Activated B cell treated with CpG ODN at 0.5 μM for 24 hours (primary cell): ENCODE results near the gene PTPRN. TPM values are rescaled to one million over a fixed set of nuclear protein-coding genes. Genes with fewer than 3 reads are reported as not detected.

Experiments used
- ATAC-seq: fragments of 200-7000 bp; cut with Tn5 transposase; one replicate; pipeline ENCODE4 v1.10.0; 2021; ENCODE audit warnings: low read depth, mild to moderate bottlenecking, moderate library complexity
- CTCF ChIA-PET: fragments of 350-600 bp; sonication (Branson Sonifier 250); formaldehyde crosslinking; loops from one replicate; lab custom pipeline; 2021; ENCODE audit warnings: antibody characterized with exemption; lab: Charles Lee
- POLR2A ChIA-PET: fragments of 350-600 bp; sonication (Branson Sonifier 250); formaldehyde crosslinking; loops from one replicate; lab custom pipeline; 2021; ENCODE audit warnings: antibody characterized with exemption; lab: Charles Lee
- DNase-seq: peaks from one replicate; pipeline ENCODE4 v3.0.0; 2022
- H3K27ac Mint-ChIP-seq: one replicate; pipeline ENCODE4 v1.8.0; 2020; ENCODE audit warnings: mixed read lengths
- H3K27me3 Mint-ChIP-seq: one replicate; pipeline ENCODE4 v1.8.0; 2021; ENCODE audit warnings: mixed read lengths
- H3K36me3 Mint-ChIP-seq: one replicate; pipeline ENCODE4 v1.8.0; 2021; ENCODE audit warnings: low read depth, mixed read lengths
- H3K4me1 Mint-ChIP-seq: one replicate; pipeline ENCODE4 v1.8.0; 2021; ENCODE audit warnings: mixed read lengths
- H3K4me3 Mint-ChIP-seq: one replicate; pipeline ENCODE4 v1.8.0; 2020; ENCODE audit warnings: mild to moderate bottlenecking, mixed read lengths
- H3K9me3 Mint-ChIP-seq: one replicate; pipeline ENCODE4 v1.8.0; 2020; ENCODE audit warnings: mixed read lengths
- intact Hi-C: fragments of 100-400 bp; cut with micrococcal nuclease; formaldehyde crosslinking; loops from one replicate; pipeline ENCODE4 v1.15.1; 2024
- total RNA-seq: library from RNA; stranded (reverse); gene quantifications from 2 replicates; pipeline ENCODE4 v1.2.3, GENCODE V29; 2022
- TF ChIP-seq, protein P1 (sequence below): fragments of 200-600 bp; IDR thresholded peaks from one replicate; pipeline ENCODE4 v1.8.0; 2022; ENCODE audit warnings: antibody characterized with exemption, mild to moderate bottlenecking

The PTPRN gene
- total RNA-seq, 1 donor from 2014 or later: not detected

DNA sequence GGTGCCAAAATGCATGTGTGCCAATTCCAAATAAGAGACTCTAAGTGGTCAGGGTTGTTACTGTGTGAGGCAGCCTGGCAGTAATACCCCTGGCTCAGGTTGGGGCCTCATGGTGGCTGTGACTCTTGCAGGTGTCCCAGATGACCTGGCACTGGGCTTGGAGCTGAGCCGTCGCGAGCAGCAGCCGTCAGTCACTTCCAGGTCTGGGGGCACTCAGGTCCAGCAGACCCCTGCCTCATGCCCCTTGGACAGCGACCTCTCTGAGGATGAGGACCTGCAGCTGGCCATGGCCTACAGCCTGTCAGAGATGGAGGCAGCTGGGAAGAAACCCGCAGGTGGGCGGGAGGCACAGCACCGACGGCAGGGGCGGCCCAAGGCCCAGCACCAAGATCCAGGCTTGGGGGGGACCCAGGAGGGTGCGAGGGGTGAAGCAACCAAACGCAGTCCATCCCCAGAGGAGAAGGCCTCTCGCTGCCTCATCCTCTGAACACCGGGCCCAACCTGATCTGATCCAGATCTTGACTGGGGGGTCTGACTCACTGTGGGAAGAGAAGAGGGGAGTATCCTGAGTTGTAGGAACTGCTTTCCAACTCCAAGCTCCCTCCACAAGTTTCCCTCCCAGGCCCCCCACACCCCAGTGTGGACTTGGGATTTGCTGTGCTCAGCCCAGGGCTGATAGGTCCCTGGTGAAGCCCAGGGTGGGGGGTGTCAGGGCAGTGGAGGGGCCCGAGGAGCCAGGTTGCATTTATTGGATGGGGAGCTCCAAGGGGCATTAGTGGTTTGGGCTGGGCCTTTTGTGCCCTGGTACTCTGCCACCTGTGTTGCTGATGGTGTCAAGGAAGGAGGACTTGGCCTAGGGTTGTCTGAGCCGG is 24.5 kb downstream of the PTPRN start:
- H3K27ac Mint-ChIP-seq: no peak overlapping the region
- CTCF ChIA-PET: interaction anchor here (11.9 kb wide), 1 partner anchor 9 kb away, joined by 155 read pairs; no protein-coding TSS in a partner anchor
- H3K9me3 Mint-ChIP-seq: no peaks in the 10 kb centered on the region
- H3K36me3 Mint-ChIP-seq: peaks cover 58% of the 10 kb centered on the region
- intact Hi-C loops: no loop called here
- H3K4me1 Mint-ChIP-seq: peaks cover 20% of the 10 kb centered on the region
- POLR2A ChIA-PET: interaction anchor here (3.0 kb wide), 1 partner anchor 10 kb away, joined by 12 read pairs; no protein-coding TSS in a partner anchor
- H3K27me3 Mint-ChIP-seq: no peaks in the 10 kb centered on the region
- H3K4me3 Mint-ChIP-seq: no peak overlapping the region
- ATAC-seq (no peak), DNase-seq (no peak)
- TF ChIP-seq, protein P1, sequence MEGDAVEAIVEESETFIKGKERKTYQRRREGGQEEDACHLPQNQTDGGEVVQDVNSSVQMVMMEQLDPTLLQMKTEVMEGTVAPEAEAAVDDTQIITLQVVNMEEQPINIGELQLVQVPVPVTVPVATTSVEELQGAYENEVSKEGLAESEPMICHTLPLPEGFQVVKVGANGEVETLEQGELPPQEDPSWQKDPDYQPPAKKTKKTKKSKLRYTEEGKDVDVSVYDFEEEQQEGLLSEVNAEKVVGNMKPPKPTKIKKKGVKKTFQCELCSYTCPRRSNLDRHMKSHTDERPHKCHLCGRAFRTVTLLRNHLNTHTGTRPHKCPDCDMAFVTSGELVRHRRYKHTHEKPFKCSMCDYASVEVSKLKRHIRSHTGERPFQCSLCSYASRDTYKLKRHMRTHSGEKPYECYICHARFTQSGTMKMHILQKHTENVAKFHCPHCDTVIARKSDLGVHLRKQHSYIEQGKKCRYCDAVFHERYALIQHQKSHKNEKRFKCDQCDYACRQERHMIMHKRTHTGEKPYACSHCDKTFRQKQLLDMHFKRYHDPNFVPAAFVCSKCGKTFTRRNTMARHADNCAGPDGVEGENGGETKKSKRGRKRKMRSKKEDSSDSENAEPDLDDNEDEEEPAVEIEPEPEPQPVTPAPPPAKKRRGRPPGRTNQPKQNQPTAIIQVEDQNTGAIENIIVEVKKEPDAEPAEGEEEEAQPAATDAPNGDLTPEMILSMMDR: no peak

DNA sequence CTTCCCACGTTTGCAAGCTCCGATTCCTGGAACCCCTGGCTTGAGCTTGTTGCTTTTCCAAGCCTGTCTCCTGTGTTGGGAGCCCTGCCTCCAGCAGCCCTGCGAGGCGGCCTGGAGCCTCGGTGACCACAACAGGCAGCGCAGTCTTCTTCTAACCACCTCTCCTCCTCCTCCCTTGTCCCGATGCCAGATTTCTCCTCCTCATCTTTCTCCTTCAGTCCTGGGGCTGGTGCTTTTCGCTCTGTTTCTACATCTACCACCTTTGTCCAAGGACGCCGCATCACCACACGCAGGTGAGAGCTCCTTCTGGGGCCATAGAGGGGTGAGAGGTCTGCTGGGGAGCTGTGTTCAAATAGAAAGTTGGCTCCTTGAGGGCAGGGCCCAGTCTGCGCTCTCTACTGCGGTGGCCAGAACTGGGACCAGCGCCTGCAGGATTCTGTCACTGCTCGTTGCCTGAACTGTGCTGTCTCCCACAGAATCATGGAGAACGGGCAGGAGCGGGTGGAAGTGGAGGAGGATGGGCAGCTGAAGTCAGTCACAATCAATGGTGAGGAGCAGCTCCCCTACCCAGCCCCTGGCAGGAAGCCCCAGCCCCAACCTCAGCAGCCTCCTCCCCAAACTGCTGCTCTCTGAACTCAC is 26.1 kb downstream of the PTPRN start:
- Mint-ChIP-seq H3K27ac (no peak overlapping the region), H3K9me3 (no peaks in the 10 kb centered on the region), H3K27me3 (no peaks in the 10 kb centered on the region), H3K4me1 (peaks cover 31% of the 10 kb centered on the region), H3K4me3 (no peak overlapping the region), H3K36me3 (peaks cover 60% of the 10 kb centered on the region)
- ChIA-PET CTCF (interaction anchor here (11.9 kb wide), 1 partner anchor 11 kb away, joined by 155 read pairs; no protein-coding TSS in a partner anchor), POLR2A (interaction anchor here (0.8 to 8.0 kb wide), 3 partner anchors 13 to 38 kb away, joined by 3 to 260 read pairs (median 138); partner anchors contain the start of genes GLB1L, STK16, TUBA4A and TUBA4B)
- intact Hi-C loops: no loop called here
- TF ChIP-seq, protein P1: no peak
- no peak for DNase-seq
- no peak for ATAC-seq

DNA sequence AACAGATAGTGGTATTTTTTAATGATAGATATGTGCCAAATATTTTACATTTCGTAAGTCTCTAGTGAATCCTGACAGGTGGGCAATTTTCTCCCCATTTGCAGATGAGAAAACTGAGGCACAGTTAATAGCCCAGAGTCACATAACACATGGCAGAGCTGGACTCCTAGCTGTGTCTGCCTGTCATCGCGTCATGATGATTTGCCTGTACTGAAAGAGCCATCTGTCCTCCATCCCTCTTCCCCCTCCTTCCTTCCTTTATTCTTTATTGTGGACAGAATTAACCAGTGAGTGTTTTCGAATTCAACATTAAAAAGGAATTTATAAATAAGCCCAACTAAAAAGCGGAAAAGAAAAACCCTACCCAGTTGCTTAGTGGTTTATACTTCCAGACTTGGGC is 26.8 kb downstream of the PTPRN start:
- H3K9me3 Mint-ChIP-seq: no peaks in the 10 kb centered on the region
- no peaks in the 10 kb centered on the region for H3K27me3 Mint-ChIP-seq
- CTCF ChIA-PET: interaction anchor here (11.9 kb wide), 1 partner anchor 11 kb away, joined by 155 read pairs; no protein-coding TSS in a partner anchor
- intact Hi-C loops: no loop called here
- TF ChIP-seq, protein P1: no peak
- no peak overlapping the region for H3K27ac Mint-ChIP-seq
- no peak overlapping the region for H3K4me3 Mint-ChIP-seq
- peaks cover 62% of the 10 kb centered on the region for H3K36me3 Mint-ChIP-seq
- DNase-seq: no peak
- POLR2A ChIA-PET: interaction anchor here (1.1 to 8.0 kb wide), 3 partner anchors 14 to 38 kb away, joined by 4 to 260 read pairs (median 138); partner anchors contain the start of genes GLB1L, STK16, TUBA4A and TUBA4B
- no peak for ATAC-seq
- peaks cover 38% of the 10 kb centered on the region for H3K4me1 Mint-ChIP-seq

DNA sequence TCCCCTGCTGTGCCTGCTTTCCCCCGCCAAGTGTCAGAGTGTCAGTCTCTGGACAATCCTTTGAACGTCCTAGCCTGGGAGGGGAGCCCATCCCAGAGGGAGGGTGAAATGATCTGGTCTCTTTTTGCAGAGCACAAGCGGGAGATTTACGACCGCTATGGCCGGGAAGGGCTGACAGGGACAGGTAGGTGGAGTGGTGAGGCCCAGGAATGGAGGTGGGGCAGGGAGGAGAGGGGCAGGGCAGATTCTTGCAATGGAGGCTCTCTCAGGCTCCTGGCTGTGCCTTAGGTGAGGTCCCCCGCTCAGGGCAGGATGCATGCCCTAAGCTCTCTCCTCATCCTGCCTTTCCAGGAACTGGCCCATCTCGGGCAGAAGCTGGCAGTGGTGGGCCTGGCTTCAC is 27.6 kb downstream of the PTPRN start:
- H3K9me3 Mint-ChIP-seq: no peaks in the 10 kb centered on the region
- TF ChIP-seq, protein P1: no peak
- H3K27ac Mint-ChIP-seq: no peak overlapping the region
- intact Hi-C loops: no loop called here
- ChIA-PET POLR2A (interaction anchor here (1.1 to 8.0 kb wide), 4 partner anchors 14 to 106 kb away, joined by 4 to 260 read pairs (median 114); partner anchors contain the start of genes CNPPD1, GLB1L, RETREG2 and STK16), CTCF (interaction anchor here (1.2 to 11.9 kb wide), 2 partner anchors 12 to 17 kb away, joined by 3 to 155 read pairs; no protein-coding TSS in a partner anchor)
- peaks cover 60% of the 10 kb centered on the region for H3K36me3 Mint-ChIP-seq
- ATAC-seq: no peak
- peaks cover 44% of the 10 kb centered on the region for H3K4me1 Mint-ChIP-seq
- H3K4me3 Mint-ChIP-seq: no peak overlapping the region
- DNase-seq: no peak
- no peaks in the 10 kb centered on the region for H3K27me3 Mint-ChIP-seq
